ENCODE measurements around the gene CTU1.

- TF ChIP-seq CTCF (IDR thresholded peaks at IDR 0.05; ENCODE audit: low read depth, low read length) (no peak), EZH2phosphoT487 (IDR thresholded peaks at IDR 0.05; ENCODE audit: low read depth) (no peak)
These were observed 47.2 kb downstream of the CTU1 start for GRCh38 chr19:51060973-51061372.

All from OCI-LY3 (cell line).